Fibroblast of upper back skin (primary cell): Measurements from ENCODE around the gene L1TD1.
"Not testable (repeated sequence)": the region's sequence is repeated elsewhere in the genome, so short reads cannot be mapped to it uniquely, and the experiment has no call there.

Experiments used
- DNase-seq: peaks from one replicate; pipeline ENCODE4 v3.0.0-alpha.2; 2013

The L1TD1 gene

GRCh38 chr1:62239652-62240403 lies 45.2 kb downstream of the L1TD1 start:
- DNase-seq, result not testable (repeated sequence)

DNA sequence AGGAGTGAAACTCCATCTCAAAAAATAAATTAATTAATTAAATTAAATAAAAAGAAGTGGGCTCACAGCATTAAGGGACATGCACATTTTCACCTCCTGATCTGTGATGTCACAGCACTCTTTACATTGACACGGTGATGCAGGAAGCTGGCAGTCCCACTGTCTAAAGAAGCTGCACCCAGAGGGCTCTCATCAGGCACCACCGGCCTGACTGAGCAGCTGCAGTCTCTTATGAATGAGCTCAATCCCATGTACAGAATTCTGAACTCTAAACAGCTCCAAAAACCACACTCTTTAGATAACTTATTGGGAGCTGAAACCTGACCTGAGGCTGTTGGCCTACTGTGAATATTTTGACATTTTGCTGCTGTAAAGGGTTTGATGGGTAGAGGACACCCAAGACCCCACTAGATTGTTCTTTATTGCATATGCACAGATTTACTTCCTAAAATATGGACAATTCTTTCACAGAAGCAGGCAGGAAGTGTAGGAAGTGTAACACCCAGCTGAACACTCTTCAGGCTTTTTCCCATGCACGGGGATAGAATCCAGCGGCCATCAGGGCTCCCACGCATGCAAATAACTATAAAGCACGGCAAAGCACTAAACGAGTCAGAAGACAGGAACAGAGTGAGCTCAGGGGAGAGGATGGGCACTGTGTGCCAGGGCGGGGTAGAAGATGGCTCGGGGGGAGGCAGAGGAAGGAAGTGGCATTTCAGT lies 46.2 kb downstream of the L1TD1 start:
- no peak for DNase-seq

DNA sequence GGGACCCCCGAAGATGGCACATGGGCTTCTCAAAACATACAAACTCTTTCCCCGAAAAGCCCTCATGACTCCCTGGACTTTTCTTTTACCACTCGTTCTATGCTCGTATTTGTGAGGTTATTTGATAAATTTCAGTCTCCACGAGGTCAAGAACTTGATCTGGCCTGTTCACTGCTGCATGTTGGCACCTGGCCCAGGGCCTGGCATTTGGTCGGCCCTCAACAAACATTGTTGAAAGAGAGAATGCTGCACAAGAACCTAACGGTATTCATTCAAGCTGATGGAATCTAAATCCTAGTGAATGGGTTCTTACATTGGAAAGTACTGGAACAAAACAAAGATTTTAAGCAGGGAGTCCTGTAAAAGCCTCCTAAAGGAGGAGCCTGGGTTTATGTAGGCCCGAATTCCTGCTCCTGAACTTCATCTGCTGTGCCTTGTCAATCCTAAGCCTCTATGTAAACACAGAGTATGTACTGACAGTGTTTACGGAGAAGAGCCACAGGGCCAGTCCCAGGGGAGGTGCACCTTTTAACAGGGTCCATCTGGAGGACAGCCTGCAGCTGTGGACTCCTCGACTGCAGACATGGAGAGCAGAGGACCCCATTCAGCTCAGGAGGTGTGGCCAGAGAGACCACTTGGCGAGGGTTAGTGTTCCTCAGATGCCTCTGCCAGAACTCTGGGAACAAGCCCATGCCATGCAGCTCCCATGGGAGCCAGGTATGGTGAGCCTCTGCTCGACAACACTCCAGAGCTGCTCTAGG lies 46.9 kb downstream of the L1TD1 start:
- no peak for DNase-seq

- DNase-seq, result not testable (repeated sequence)
These were observed 49.7 kb downstream of the L1TD1 start for GRCh38 chr1:62244380-62244779.

GRCh38 chr1:62245201-62245600 lies 50.6 kb downstream of the L1TD1 start:
- no peak for DNase-seq

DNA sequence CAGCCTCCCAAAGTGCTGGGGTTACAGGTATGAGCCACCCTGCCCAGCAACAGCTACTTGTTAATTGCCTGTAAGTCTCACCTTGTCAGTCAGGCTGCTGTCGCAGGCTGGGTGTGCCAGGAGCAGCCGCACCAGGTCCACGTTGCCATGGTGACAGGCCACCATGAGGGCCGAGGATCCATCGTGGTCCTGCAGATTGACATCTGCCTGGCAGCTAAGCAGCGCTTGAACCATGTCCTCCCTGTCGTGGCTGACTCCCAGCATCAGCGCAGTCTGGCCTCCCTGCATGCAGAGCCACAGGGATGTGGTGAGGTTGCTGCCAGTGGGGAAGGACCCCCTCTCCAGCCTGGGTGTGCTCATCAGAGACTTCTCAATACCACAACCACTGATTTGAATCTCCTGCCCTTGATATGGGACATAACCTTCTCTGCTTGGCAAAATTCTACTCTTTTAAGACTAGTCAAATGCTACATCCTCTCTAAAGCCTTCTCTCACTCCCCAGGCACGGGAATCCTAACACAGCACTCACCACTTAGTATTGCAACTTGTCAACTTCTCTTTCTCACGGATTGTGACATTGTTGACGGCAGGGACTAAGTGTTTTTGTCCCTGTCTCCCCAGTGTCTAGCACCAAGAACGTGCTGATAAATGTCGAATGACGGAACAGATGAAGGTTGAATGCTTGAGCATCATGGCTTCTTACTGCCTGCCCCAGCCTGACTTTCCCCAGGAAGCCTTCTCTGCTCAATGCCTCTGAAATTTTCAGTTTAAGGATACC lies 52.9 kb downstream of the L1TD1 start:
- no peak for DNase-seq

GRCh38 chr1:62250126-62250726 lies 55.6 kb downstream of the L1TD1 start:
- no peak for DNase-seq

DNA sequence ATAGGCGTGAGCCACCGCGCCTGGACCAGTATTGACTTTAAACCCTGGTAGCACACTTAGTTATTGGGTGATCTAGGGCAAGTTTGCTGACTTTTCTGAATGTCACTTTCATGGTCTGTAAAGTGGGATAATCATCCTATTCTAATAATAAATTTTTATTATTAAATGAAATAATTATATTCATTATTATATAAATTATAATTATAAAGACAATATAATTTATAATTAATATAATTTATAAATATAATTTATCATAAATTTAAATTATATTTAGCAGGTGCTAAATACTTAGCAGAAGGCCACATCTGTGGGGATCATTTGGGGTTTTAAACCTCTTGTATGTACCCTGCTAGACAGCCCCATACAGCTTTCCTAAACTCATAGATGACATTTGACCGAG lies 64.9 kb downstream of the L1TD1 start:
- no peak for DNase-seq

GRCh38 chr1:62260688-62261087 lies 66.0 kb downstream of the L1TD1 start:
- DNase-seq, result no peak
